Hematopoietic multipotent progenitor cell treated with erythropoietin and hydrocortisone succinate and interleukin-3 and kit ligand, for 17 days (in vitro differentiated cells): ENCODE results near the gene THOP1.
"Not testable (repeated sequence)": the region's sequence is repeated elsewhere in the genome, so short reads cannot be mapped to it uniquely, and the experiment has no call there.

Experiments
- DNase-seq: peaks from one replicate; pipeline ENCODE4 v3.0.0-alpha.2; 2015; ENCODE audit warnings: low spot score

Gene THOP1

GRCh38 chr19:2782936-2783780 is 2.1 kb upstream of the THOP1 start, which contains the start of gene SGTA:
Gene SGTA (minus strand): TSS chr19:2783273. CDS start chr19:2769068, 14,205 bp downstream.
- peak; percentile 98 for DNase-seq

- DNase-seq: no peak
Measured at GRCh38 chr19:2783781-2784145, 1.5 kb upstream of the THOP1 start.

DNA sequence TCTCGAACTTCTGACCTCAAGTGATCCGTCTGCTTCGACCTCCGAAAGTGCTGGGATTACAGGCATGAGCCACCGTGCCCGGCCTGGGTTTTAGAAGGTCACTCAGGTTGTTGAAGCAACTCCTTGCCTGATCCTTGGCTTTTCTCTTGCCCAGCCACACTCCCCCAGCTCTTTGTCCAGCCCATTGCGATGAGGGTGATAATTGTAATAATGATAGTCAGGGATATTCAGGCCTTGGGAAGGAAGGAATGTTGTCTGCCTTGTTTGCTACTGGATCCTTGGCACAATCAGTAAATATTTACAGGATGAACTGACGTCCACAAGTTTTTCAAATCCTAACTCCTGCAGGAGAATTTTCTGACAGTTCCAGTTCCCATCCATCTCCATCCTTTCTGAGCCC is 1.8 kb downstream of the THOP1 start:
- no peak for DNase-seq

DNA sequence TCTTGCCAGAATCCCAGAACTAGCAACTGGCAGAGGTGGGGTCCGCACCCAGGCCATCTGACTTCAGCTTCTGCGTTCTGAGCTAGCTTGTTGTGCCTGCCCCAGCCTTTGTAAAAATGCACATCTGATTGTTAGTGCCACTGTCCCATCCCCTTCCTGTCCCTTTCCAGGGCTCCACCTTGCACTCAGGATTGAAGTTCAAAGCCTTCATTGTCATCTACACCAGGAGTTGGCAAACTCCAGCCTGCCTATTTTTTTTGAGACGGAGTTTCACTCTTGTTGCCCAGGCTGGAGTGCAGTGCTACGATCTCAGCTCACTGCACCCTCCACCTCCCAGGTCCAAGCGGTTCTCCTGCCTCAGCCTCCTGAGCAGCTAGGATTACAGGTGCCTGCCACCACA is 2.9 kb downstream of the THOP1 start:
- DNase-seq: no peak

GRCh38 chr19:2790194-2790556 is 4.9 kb downstream of the THOP1 start:
- no peak for DNase-seq

GRCh38 chr19:2790557-2791271 is 5.4 kb downstream of the THOP1 start:
- DNase-seq: no peak

GRCh38 chr19:2791440-2791839 is 6.1 kb downstream of the THOP1 start:
- DNase-seq: no peak

- DNase-seq: no peak
Measured at GRCh38 chr19:2791876-2792275, 6.6 kb downstream of the THOP1 start.

DNA sequence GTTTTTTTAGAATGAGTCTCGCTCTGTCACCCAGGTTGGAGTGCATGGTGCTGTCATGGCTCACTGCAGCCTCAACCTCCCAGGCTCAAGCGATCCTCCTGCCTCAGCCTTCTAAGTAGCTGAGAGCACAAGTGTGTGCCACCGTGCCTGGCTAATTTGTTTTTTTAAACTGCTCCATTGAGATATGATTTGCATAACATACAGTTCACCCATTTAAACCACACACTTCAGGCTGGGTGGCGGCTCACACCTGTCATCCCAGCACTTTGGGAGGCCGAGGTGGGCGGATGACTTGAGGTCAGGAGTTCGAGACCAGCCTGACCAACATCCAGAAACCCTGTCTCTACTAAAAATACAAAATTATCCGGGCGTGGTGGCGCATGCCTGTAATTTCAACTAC is 7.4 kb downstream of the THOP1 start:
- DNase-seq: not testable (repeated sequence)

GRCh38 chr19:2793126-2793525 is 7.8 kb downstream of the THOP1 start:
- DNase-seq: no peak

DNA sequence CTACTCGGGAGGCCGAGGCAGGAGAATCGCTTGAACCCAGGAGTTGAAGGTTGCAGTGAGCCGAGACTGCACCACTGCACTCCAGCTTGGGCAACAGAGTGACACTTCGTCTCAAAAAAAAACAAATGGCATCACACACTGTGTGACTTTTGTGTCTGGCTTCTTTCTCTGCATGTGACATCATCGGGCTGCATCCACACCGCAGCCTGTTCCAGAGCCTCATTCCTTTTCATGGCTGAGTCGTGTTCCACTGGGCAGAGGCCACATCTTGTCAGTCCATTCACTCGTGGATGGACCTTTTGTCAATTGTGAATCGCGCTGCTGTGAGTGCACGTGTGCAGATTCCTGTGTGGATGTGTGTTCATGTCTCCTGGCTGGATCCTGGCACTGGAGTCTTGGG is 8.3 kb downstream of the THOP1 start:
- DNase-seq: no peak

DNA sequence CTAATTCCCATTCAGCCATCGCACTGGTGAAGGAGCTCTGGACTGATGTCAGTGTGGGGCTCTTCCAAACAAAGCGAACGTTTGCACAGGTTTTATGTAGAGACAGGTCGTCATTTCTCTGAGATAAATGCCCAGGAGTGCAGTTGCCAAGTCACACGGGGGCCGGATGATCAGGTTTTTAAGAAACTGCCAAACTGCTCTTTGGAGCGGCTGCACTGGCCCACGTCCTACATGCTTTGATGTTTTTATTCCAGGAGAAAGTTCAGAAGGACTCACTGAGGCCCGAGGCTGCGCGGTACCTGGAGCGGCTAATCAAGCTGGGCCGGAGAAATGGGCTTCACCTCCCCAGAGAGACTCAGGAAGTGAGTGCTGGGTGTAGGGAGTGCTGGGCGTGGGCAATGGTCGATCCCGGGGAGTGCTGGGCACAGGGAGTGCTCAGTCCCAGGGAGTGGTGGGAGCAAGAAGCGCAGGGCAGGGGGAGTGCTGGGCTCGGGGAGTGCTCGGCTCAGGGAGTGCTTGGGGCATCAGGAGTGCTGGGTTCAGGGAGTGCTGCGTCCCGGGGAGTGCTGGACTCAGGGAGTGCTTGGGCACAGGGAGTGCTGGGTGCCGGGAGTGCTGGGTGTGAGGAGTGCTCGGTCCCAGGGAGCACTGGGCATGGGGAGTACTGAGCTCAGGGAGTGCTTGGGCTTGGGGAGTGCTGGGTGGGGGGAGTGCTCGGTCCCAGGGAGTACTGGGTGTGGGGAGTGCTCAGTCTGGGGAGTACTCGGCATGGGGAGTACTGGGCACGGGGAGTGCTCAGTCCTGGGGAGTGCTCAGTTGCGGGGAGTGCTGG is 10.7 kb downstream of the THOP1 start:
- DNase-seq: no peak

GRCh38 chr19:2796659-2797266 is 11.5 kb downstream of the THOP1 start:
- DNase-seq: no peak

- no peak for DNase-seq
Measured at GRCh38 chr19:2797280-2797679, 12.0 kb downstream of the THOP1 start.

DNA sequence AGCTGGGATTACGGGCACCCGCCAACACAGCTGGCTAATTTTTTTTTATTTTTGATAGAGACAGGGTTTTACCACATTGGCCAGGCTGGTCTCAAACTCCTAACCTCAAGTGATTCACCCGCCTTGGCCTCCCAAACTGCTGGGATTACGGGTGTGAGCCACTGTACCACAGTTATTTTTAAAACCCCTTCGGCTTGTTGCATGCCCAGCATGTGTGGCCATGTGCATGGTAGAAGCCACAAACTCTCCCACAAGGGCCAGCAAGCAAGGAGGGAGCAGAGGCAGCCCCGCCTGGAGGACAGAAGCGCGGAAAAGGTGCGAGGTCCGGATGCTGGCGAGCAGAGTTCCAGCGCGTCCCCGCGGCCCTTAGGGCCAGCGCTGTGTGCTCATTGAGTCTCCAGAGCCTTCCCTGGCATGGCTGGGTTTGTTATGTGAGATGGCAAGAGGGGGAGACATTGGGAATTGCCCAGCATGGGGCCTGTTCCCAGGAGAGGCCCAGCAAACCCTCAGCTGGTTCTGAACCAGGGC is 12.9 kb downstream of the THOP1 start:
- no peak for DNase-seq

GRCh38 chr19:2798733-2799132 is 13.4 kb downstream of the THOP1 start:
- DNase-seq: no peak

- DNase-seq: no peak
Measured at GRCh38 chr19:2799273-2800020, 14.1 kb downstream of the THOP1 start.

DNA sequence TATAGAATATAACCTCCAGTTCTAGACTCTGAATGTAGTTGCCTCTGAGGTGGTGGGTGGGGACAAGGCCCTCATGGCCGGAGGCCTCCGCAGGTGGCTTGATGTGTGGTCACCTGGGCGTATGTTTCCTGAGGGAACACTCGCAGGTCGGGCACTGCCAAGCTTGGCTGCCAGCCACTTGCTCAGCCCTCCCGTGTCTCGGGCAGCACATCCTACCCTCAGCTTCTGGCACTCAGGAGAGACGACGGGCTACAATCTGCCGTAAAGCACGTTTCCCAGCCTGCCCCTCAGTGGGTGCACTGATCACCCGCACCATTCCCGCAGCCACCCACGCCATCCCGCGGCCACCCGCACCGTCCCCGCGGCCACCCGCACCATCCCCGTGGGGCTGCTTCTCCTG is 15.2 kb downstream of the THOP1 start:
- DNase-seq: no peak

GRCh38 chr19:2802826-2803225 is 17.5 kb downstream of the THOP1 start:
- DNase-seq: no peak

DNA sequence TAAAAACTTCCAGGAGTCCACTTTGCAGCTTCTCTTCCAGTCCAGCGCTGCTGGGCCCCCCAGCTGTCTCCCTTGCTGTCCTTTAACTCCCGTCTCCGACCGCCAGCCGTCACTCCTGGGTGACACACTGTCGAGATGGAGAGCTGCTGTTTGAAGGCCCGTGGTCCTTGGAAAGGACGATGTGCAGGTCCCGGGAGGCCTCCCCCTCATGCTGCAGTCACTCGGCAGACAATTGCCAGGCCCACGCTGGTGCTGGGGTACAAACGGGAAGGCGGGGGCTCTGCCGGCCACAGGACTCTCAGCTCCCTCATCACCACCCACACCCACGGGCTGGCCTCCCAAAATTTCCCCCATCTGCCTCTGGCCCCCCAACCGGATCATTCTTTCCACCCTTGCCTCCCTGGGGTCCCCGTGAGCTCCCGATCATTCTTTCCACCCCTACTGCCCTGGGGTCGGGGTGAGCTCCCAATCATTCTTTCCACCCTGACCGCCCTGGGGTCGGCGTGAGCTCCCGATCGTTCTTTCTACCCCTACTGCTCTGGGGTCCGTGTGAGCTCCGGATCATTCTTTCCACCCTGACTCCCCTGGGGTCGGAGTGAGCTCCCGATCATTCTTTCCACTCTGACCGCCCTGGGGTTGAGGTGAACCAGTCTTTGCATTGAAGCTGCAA is 18.3 kb downstream of the THOP1 start:
- DNase-seq: no peak
